HG03159 (cell line): Measurements from ENCODE around the gene GLYATL1B.

ENCODE experiments used
- ATAC-seq: cut with Tn5 transposase; IDR thresholded peaks from one replicate; pipeline ENCODE4 v1.9.1; 2021; ENCODE audit warnings: mild to moderate bottlenecking, moderate library complexity; ENCODE audit not compliant: unreplicated experiment

The GLYATL1B gene

DNA sequence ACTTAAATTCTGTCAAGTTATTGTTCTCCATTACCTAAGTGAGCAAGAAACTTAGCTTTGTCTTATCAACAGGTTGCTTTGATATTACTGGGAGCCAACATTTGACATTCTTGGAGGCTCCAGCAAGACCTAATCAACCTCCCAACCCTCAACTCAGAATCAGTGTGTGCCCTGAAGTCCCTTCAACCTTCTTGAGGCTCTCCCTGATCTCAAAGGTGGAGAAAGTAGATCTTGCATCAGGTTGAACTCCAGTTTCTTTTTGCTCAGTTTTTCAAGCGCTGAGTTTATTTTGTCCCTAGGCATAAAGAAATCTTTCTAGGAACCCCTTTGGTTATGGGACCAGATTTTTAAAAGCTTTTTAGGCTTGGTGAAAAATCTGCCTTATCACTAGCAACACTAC lies 58.0 kb downstream of the GLYATL1B start:
- ATAC-seq: no peak
